Omental fat pad (tissue), 4 donors: ENCODE measurements around the gene PDLIM1. TPM values are rescaled to one million over a fixed set of nuclear protein-coding genes. Genes with fewer than 3 reads are reported as not detected.

Experiments used
- ATAC-seq: fragments of 150-250 bp; one replicate; pipeline ENCODE4 v1.9.1; 2016; ENCODE audit warnings: mild to moderate bottlenecking, moderate library complexity; ENCODE audit not compliant: low FRiP score
- DNase-seq: peaks from one replicate; pipeline ENCODE4 v3.0.0-alpha.2; 2019; ENCODE audit warnings: low spot score
- CTCF ChIP-seq, 3 donors: fragments of 450-650 bp; IDR thresholded peaks; one replicate each; pipeline ENCODE4 v1.5.1; 2016 to 2017; ENCODE audit warnings: antibody characterized with exemption in 3 of 3, mild to moderate bottlenecking in 3 of 3, moderate library complexity in 2 of 3
- total RNA-seq, 4 donors: library from RNA; depleted of rRNA; stranded (reverse); fragments of >200 nt; gene quantifications; one replicate each; pipeline ENCODE4 v1.1.0, GENCODE V29; 2016

The PDLIM1 gene
- total RNA-seq, 4 donors from 2014 or later, result 85.6 to 175 (median 122) TPM

DNA sequence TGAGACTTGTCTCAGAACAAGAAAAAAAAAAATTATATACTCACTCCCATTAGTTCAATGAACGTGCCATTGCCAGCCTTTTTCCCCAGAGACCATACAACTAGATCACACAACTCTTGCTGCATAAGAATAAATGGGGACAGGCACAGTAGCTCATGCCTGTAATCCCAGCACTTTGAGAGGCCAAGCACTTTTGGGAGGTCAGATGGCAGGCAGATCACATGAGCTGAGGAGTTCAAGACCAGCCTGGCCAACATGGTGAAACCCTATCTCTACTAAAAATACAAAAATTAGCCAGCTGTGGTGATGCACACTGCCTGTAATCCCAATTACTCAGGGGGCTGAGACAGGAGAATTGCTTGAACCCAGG is 13.6 kb downstream of the PDLIM1 start:
- no peak for TF ChIP-seq CTCF (IDR thresholded peaks at IDR 0.05)
- ATAC-seq (no peak), DNase-seq (no peak)

DNA sequence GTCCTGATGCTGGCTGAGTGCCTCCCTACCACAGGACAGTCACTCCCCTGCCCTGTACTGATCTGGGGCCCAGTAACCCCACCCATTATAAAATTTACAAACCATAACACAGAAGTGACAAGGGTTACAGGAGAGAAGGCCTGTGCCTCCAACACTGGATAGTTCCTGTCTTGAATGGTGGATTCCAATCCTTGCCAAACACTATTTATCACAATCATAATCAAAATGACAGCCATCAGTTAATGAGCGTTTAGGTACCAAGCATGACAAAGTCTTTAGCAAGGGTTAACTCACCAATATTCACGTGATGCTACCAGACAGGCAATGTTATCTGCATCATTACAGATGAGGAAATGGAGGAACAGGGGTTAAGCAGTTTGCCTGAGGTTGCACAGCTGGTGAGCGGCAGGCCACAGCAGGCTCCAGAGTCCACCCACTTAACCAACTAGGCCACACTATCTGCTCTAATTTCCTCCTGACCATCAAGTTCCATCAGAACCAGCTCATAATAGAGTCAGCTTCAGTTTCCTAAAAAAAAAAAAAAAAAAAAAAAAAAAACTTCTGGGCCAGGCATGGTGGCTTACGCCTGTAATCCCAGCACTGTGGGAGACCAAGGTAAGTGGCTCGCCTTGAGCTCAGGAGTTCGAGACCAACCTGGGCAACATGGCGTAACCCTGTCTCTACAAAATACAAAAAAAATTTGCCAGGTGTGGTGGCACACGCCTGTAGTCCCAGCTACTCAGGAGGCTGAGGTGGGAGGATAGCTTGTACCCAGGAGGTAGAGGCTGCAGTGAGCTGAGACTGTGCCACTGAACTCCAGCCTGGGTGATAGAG is 14.2 kb downstream of the PDLIM1 start:
- no peak for TF ChIP-seq CTCF (IDR thresholded peaks at IDR 0.05)
- ATAC-seq (no peak), DNase-seq (no peak)

DNA sequence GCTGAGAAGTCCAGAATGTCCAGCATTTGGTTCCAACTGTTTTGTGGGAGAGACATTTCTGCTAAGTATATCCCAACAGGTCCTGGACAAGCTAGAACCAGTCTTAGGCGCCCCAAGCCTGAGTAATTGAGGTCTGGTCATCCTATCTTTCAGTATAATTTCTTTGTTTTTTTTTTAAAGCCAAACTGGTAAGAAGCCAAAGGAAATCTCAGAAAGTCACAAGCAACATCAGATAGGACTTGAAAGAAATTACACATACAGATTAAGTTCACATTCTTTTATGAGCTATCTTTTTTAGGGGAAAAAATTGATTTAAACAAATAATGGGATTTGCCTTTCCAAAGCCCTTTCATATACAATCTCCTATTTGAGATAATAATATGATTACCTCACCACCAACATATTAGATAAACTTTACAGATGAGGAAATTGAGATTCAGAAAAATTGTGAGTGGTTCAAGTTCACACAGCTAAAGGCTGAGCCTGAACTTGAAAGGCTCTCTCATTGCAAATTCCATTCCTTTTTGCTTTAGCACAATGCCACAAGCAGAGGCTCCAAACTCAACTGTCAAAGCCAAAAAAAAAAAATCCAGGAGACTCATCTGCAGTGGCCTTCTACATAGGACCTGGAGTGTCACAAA is 15.0 kb downstream of the PDLIM1 start:
- no peak for ATAC-seq
- no peak for DNase-seq
- TF ChIP-seq CTCF (IDR thresholded peaks at IDR 0.05), result no peak

DNA sequence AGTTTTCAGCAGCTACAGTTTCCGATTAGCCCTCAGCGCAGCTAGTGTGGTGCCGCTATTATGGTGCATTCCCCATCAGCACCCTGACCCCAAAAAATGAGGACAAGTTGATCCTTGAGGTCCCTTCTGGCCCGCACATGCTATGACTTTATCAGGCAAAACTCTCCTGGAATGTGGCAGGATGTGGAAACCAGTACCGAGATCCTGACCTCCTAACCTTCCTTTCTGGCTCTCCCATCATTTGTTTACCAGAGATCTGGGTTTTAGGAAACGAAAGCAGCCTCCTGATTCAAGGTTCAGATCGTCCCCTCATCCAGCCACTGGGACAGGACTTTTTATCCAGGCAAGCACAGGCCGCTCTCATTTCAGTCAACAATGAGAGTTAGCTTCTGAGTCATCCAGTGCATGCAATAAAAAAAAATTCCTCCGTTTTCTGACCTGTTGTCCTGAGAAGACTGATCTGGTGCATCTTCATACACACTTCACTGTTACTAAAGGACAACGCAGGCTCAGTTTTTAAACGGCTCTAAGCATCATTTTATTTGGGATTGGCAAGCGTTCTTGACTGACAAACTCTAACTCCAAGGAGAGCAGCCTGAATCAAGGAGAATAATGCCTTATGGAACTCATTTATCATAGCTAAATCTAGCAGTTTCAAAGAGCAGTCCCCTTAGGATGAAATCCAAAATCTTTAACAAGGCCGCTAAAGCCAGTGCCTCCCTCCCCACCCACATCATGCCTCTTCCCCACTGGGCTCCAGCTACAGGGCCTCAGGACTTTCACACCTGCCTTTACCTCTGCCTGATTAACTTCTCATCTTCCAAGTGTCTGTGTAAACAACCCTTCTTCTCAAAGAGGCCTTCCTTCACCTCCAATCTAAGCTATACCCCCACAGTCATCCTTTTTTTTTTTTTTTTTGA is 17.1 kb downstream of the PDLIM1 start:
- ATAC-seq, result peak; percentile 73
- no peak for TF ChIP-seq CTCF (IDR thresholded peaks at IDR 0.05)
- no peak for DNase-seq

DNA sequence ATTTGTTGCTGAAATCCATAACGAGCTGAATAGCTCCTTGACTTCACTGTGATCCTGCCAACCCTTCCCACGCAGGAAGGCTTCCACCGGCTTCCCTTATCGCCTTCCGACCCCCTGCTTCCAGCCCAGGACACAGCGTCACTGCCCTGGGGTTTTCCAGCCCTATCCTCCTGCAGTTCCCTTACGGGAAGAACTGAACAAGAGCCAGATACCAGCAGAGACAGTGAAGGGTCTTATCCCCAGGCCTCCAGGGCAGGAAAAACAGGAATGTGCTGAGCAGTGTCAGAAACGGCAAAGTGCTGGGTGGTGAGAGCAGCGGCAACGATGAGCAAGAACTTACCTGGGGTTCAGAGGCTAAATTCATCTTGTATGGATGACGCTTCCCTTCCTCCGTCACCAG is 22.4 kb downstream of the PDLIM1 start:
- DNase-seq (peak; percentile 51), ATAC-seq (peak; percentile 89)
- no peak for TF ChIP-seq CTCF (IDR thresholded peaks at IDR 0.05)

DNA sequence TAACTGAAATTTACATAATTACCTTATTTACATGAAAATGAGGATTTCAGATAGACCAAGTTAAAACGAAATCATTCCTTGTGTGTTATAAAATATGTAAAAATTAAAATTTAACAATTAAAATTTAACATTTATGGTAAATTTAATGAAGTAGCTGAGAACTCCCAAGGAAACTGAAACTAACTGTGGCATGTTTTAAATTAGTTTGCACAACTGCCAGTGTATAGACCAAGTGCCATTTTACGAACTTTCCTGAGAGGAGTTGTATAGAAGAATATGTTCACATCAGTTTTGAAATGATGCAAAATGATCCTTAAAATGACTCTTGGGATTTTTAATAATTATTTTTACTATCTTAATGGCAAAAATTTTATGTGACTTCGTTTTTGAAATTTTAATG is 23.6 kb downstream of the PDLIM1 start:
- ATAC-seq (no peak), DNase-seq (no peak)
- no peak for TF ChIP-seq CTCF (IDR thresholded peaks at IDR 0.05)
